ENCODE data around the gene CHRNB1. TPM values are rescaled to one million over a fixed set of nuclear protein-coding genes. Genes with fewer than 3 reads are reported as not detected.

CHRNB1 gene
- total and polyA plus RNA-seq, 9 donors: 52.8 to 80.8 (median 69.6) TPM

DNA sequence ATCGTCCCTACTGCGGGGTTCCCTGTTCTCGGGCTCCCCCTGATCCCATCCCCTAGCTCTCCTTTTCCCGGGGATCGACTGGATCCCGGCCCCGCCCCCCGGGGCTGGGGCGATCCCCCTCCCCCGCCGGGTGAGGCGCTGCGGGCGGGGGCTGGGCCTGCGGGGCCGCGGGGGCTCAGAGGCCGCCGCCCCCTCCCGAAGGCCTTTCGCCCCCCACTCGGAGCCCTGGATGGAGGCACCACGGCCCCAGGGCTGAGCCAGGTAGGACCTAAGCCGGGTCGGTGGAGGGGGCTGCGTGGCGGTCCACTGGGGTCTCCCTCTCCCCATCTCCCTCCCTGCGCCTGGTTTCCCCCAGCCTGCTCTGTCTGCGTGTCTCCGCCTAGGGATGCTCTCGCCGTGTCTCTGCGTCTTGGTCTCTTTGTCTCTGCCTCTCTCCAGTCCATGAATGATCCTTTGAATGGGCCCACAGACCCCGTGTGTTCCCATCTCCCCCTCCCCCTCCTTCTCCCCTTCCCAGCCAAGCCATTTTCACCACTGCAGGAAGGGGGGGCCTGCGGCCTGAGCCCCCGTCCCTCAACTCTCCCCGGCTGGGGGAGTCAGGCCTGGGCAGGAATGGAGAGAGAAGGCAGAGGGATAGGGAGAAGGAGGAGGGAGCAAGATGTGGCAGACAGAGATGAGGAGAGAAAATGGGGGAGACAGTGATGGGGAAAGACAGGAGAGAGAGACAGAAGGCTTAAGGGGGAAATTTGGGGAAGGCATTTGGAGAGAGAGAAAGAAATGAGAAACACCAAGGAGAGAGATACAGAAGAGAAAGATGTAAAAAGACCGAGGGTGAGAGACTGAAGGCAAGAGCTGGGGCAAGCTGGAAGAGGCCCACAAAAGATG is 39.3 kb upstream of the CHRNB1 start:
- peaks cover 8% of the 10 kb centered on the region for H3K27me3 ChIP-seq (ENCODE audit: control insufficient read depth, insufficient read depth, low read length)
- peak overlapping the region; percentile 82 for H3K4me3 ChIP-seq (ENCODE audit: low read length)
- peak; percentile 68 for DNase-seq
- 6% methylated on average over 19 of the region's 38 CpGs for WGBS (ENCODE audit: insufficient coverage)
- peak overlapping the region; percentile 98 for H3K27ac ChIP-seq (ENCODE audit: low read length)
- H3K4me1 ChIP-seq (ENCODE audit: control insufficient read depth, insufficient read depth, low read length): peaks cover 26% of the 10 kb centered on the region
- H3K36me3 ChIP-seq (ENCODE audit: control insufficient read depth, insufficient read depth, low read length): peaks cover 15% of the 10 kb centered on the region
- H3K9me3 ChIP-seq (replicated peaks; ENCODE audit: control insufficient read depth, low read depth, low read length): no peaks in the 10 kb centered on the region

DNA sequence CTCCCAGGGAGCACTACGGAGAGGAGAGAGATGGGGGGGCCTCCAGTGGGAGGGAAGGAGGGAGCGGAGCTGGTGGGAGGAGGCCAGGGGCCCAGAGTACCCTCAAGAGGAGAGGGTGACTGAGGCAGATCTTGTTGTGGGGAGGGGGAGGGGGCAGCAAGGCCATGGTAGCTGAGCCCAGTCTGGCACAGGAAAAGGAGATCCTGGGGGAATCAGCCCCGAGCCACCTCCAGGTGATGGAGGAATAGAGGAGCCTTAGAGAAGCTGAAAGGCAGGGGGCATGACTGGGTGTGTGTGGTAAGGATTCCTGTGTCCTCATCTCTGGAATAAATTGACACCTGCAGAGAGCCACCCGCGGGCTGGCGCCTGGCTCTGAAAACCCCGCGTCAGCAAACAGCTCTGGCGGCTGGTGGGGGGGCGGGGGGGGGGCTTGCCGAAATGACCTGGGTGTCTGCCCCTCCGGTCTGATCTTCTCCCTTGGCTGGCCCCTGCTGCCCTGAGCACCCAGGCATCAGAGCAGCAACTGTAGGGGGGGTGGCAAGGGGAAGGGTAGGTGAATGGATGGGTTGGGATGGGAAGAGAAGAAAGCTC is 38.5 kb upstream of the CHRNB1 start:
- Histone ChIP-seq H3K27me3 (ENCODE audit: control insufficient read depth, insufficient read depth, low read length) (peaks cover 8% of the 10 kb centered on the region), H3K27ac (ENCODE audit: low read length) (peak overlapping the region; percentile 98), H3K36me3 (ENCODE audit: control insufficient read depth, insufficient read depth, low read length) (peaks cover 18% of the 10 kb centered on the region), H3K4me1 (ENCODE audit: control insufficient read depth, insufficient read depth, low read length) (peaks cover 26% of the 10 kb centered on the region), H3K9me3 (replicated peaks; ENCODE audit: control insufficient read depth, low read depth, low read length) (no peaks in the 10 kb centered on the region), H3K4me3 (ENCODE audit: low read length) (peak overlapping the region; percentile 82)
- WGBS (ENCODE audit: insufficient coverage): 39% methylated on average over 3 of the region's 12 CpGs
- no peak for DNase-seq

DNA sequence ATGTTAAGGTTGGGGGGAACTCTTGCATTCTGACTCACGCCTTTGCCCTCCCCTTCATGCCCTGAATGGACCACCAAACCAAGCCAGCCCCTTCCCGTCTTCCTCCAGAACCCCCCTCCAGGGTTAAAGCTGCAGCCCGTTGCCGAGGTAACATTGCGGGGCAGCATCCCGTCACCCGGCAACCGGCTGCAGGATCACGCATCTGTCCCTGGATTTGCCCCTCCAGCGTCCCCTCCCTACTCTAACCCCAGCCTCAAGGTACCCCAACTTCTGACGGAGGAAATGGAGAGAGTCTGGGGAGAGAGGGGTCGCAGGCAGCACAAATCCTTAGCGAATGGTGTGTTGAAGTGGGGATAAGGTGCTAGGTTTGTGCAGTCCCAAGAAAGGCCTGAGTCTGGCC is 37.8 kb upstream of the CHRNB1 start:
- Histone ChIP-seq H3K9me3 (replicated peaks; ENCODE audit: control insufficient read depth, low read depth, low read length) (no peaks in the 10 kb centered on the region), H3K27ac (ENCODE audit: low read length) (no peak overlapping the region), H3K27me3 (ENCODE audit: control insufficient read depth, insufficient read depth, low read length) (peaks cover 8% of the 10 kb centered on the region), H3K4me1 (ENCODE audit: control insufficient read depth, insufficient read depth, low read length) (peaks cover 26% of the 10 kb centered on the region), H3K36me3 (ENCODE audit: control insufficient read depth, insufficient read depth, low read length) (peaks cover 18% of the 10 kb centered on the region), H3K4me3 (ENCODE audit: low read length) (no peak overlapping the region)
- no CpG with 5 or more reads among the region's 13 CpGs for WGBS (ENCODE audit: insufficient coverage)
- DNase-seq: no peak

DNA sequence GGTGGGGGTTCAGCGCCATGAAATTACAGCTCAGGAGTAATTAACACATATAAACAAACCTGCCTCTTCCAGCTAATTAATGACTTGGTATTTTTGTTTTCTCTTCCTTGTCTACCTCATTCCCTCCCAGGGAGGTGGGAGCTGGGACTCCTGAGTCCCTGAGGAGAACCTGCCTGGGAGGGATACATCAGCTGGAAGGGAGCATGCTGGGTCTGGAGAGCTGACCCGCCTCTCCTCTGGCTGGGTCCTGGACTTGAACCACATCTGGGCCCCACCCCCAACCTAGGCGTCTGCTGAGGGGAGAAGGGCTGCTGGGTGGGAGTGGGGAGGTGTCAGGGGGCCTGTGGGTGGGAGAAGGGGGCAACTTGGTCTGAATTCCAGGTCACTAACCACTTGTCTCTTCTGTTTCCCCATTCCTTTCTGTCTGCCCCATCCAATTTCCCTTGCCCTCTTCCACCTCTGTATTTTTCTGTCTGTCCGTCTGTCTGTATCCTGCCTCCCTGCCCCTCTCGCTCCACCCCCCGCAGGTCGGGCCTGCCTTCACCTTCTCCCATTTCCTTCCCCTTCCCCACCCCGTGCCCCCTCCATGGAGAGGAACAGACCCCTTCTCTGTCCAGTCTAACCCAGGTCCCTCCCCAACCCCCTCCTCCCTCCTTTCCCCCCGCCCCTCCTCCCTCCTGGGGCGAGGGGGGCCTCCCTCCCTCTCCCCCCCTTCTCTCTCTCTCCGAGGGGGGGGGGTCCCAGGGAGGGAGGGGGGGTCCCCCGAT is 37.2 kb upstream of the CHRNB1 start, which contains the start of gene NLGN2:
Gene NLGN2 (plus strand): TSS at position 361 of the 767 bp plus-strand sequence. CDS start 411 bp downstream, outside the sequence.
- H3K9me3 ChIP-seq (replicated peaks; ENCODE audit: control insufficient read depth, low read depth, low read length): no peaks in the 10 kb centered on the region
- peaks cover 25% of the 10 kb centered on the region for H3K4me1 ChIP-seq (ENCODE audit: control insufficient read depth, insufficient read depth, low read length)
- DNase-seq: no peak
- no peak within 1 kb of the TSS for H3K4me3 ChIP-seq (ENCODE audit: low read length)
- H3K36me3 ChIP-seq (ENCODE audit: control insufficient read depth, insufficient read depth, low read length): peaks cover 18% of the 10 kb centered on the region
- H3K27me3 ChIP-seq (ENCODE audit: control insufficient read depth, insufficient read depth, low read length): peaks cover 8% of the 10 kb centered on the region
- whole genome bisulfite sequencing (ENCODE audit: insufficient coverage): 48% methylated on average over 3 of the region's 12 CpGs
- no peak within 1 kb of the TSS for H3K27ac ChIP-seq (ENCODE audit: low read length)

DNA sequence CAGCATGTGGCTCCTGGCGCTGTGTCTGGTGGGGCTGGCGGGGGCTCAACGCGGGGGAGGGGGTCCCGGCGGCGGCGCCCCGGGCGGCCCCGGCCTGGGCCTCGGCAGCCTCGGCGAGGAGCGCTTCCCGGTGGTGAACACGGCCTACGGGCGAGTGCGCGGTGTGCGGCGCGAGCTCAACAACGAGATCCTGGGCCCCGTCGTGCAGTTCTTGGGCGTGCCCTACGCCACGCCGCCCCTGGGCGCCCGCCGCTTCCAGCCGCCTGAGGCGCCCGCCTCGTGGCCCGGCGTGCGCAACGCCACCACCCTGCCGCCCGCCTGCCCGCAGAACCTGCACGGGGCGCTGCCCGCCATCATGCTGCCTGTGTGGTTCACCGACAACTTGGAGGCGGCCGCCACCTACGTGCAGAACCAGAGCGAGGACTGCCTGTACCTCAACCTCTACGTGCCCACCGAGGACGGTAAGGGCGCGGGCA is 36.6 kb upstream of the CHRNB1 start:
- Histone ChIP-seq H3K27ac (ENCODE audit: low read length) (no peak overlapping the region), H3K9me3 (replicated peaks; ENCODE audit: control insufficient read depth, low read depth, low read length) (no peaks in the 10 kb centered on the region), H3K4me3 (ENCODE audit: low read length) (no peak overlapping the region), H3K4me1 (ENCODE audit: control insufficient read depth, insufficient read depth, low read length) (peaks cover 19% of the 10 kb centered on the region), H3K36me3 (ENCODE audit: control insufficient read depth, insufficient read depth, low read length) (peaks cover 18% of the 10 kb centered on the region), H3K27me3 (ENCODE audit: control insufficient read depth, insufficient read depth, low read length) (peaks cover 8% of the 10 kb centered on the region)
- WGBS (ENCODE audit: insufficient coverage): 62% methylated on average over 55 of the region's 58 CpGs
- no peak for DNase-seq

DNA sequence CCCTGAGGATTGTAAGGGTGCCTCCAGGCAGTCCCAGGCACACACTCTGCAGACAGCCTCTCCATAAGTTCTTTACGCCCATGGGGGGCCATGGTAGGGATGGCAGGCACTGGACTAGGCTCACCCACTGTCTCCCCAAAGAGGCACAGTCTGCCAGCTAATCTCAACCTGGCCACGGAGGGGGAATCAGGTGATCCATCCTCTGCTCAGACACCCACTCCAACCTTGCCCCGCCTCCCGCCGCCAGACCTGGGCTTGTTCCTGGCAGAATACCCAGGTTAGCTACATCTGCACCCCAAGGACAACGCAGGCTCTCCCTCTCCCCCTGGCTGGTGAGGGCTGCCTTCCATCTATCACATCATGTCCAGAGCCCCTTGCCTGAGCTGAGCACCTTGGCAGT is 36.0 kb upstream of the CHRNB1 start:
- Histone ChIP-seq H3K27ac (ENCODE audit: low read length) (no peak overlapping the region), H3K36me3 (ENCODE audit: control insufficient read depth, insufficient read depth, low read length) (peaks cover 18% of the 10 kb centered on the region), H3K4me1 (ENCODE audit: control insufficient read depth, insufficient read depth, low read length) (peaks cover 16% of the 10 kb centered on the region), H3K27me3 (ENCODE audit: control insufficient read depth, insufficient read depth, low read length) (peaks cover 8% of the 10 kb centered on the region), H3K4me3 (ENCODE audit: low read length) (no peak overlapping the region), H3K9me3 (replicated peaks; ENCODE audit: control insufficient read depth, low read depth, low read length) (no peaks in the 10 kb centered on the region)
- DNase-seq: no peak
- 87% methylated on average over 6 of the region's 6 CpGs for WGBS (ENCODE audit: insufficient coverage)

DNA sequence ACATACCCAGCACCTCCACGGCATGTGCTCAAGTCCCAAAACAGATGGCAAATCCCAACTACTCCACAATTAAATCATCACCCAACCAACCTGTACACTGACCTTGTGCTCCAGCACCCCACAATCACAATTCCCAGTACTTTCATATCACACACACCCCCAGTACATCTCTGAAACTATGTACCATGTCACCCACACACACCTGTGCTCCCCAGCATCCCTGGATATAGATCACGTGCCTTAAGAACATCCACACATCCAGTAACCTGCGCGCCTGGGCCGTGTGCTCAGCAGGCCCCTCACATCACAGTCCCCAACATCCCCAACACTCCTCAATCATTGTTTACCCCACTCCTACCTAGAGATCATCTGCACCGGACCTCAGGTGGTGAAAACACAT is 35.1 kb upstream of the CHRNB1 start:
- H3K27ac ChIP-seq (ENCODE audit: low read length): no peak overlapping the region
- peaks cover 8% of the 10 kb centered on the region for H3K27me3 ChIP-seq (ENCODE audit: control insufficient read depth, insufficient read depth, low read length)
- H3K9me3 ChIP-seq (replicated peaks; ENCODE audit: control insufficient read depth, low read depth, low read length): no peaks in the 10 kb centered on the region
- peaks cover 16% of the 10 kb centered on the region for H3K4me1 ChIP-seq (ENCODE audit: control insufficient read depth, insufficient read depth, low read length)
- no peak for DNase-seq
- H3K4me3 ChIP-seq (ENCODE audit: low read length): no peak overlapping the region
- H3K36me3 ChIP-seq (ENCODE audit: control insufficient read depth, insufficient read depth, low read length): peaks cover 18% of the 10 kb centered on the region
- WGBS (ENCODE audit: insufficient coverage): 82% methylated on average over 6 of the region's 6 CpGs

DNA sequence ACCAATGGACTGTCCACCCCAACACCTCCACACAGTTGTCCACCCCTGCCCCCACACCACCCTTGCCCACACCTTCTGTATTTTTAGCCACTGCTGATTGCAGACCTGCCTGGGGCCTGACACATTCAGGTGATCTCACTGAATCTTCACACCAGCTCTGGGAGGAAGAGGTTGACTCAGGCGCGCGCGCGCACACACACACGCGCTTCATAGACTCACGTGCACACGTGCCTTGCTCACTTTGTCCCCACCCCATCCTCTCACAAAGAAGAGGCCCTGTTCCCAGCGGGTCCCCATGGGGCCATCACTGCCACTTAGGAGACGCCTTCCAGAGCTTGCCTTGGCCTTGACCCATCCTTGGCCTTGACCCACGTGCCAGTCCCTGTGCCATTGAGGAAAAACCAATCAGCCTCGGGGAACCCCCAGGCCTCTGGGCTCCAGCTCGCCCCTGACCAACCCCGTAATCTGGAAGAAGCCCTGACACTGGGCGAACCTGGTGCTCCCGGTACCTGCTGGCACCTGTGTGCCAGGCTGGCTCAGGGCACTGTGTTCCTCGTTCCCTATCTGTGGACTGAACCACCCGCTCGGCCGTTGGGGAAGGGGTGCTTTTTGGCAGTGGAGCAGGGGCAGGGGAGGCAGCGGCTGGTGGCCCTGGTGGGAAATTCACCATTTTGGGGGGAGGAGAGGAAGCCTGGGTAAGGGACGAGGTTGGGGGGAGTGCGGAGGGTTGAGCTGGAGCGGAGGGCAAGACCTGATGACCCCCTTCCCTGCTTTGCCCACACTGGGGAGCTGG is 34.0 kb upstream of the CHRNB1 start:
- H3K27me3 ChIP-seq (ENCODE audit: control insufficient read depth, insufficient read depth, low read length): peaks cover 3% of the 10 kb centered on the region
- H3K36me3 ChIP-seq (ENCODE audit: control insufficient read depth, insufficient read depth, low read length): peaks cover 26% of the 10 kb centered on the region
- WGBS (ENCODE audit: insufficient coverage): 78% methylated on average over 14 of the region's 25 CpGs
- no peak for DNase-seq
- peaks cover 6% of the 10 kb centered on the region for H3K4me1 ChIP-seq (ENCODE audit: control insufficient read depth, insufficient read depth, low read length)
- H3K9me3 ChIP-seq (replicated peaks; ENCODE audit: control insufficient read depth, low read depth, low read length): no peaks in the 10 kb centered on the region
- no peak overlapping the region for H3K4me3 ChIP-seq (ENCODE audit: low read length)
- H3K27ac ChIP-seq (ENCODE audit: low read length): no peak overlapping the region

DNA sequence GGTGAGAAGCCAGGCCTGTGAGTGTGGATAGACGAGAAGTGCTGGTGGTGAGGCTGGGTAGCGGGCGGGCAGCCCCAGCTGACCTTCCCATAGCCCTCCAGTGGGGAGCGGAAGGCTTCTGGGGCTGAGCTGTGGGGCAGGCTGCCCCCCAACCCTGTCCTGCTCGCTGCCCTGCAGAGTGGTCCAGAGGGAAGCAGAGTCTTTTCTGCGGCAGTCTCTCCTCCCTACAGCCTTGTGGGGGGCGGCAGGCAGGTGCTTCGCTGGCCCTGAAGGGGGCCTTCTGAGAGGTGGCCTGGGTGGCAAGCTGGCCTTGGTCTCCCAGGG is 33.5 kb upstream of the CHRNB1 start:
- Histone ChIP-seq H3K27ac (ENCODE audit: low read length) (no peak overlapping the region), H3K9me3 (replicated peaks; ENCODE audit: control insufficient read depth, low read depth, low read length) (no peaks in the 10 kb centered on the region), H3K27me3 (ENCODE audit: control insufficient read depth, insufficient read depth, low read length) (no peaks in the 10 kb centered on the region), H3K4me1 (ENCODE audit: control insufficient read depth, insufficient read depth, low read length) (peaks cover 2% of the 10 kb centered on the region), H3K4me3 (ENCODE audit: low read length) (no peak overlapping the region), H3K36me3 (ENCODE audit: control insufficient read depth, insufficient read depth, low read length) (peaks cover 28% of the 10 kb centered on the region)
- DNase-seq: no peak
- WGBS (ENCODE audit: insufficient coverage): 91% methylated on average over 6 of the region's 8 CpGs
